ENCODE results near the gene PLEKHG4.

Gene PLEKHG4

GRCh38 chr16:67247192-67248072 lies 31.9 kb upstream of the PLEKHG4 start, which contains the start of gene FHOD1:
Gene FHOD1 (minus strand): TSS chr16:67247481. CDS start chr16:67247410, 71 bp downstream.
- Histone ChIP-seq H3K27me3 (ENCODE audit: control insufficient read depth, insufficient read depth, low read length) (peaks cover 23% of the 10 kb centered on the region), H3K4me1 (ENCODE audit: control insufficient read depth, insufficient read depth, low read length) (peaks cover 13% of the 10 kb centered on the region), H3K4me3 (ENCODE audit: low read depth, low read length) (peak within 1 kb of the TSS; percentile 84), H3K9me3 (ENCODE audit: control insufficient read depth, insufficient read depth, low read length) (no peaks in the 10 kb centered on the region), H3K9ac (ENCODE audit: low read depth, low read length) (peak within 1 kb of the TSS; percentile 76), H3K36me3 (ENCODE audit: control insufficient read depth, insufficient read depth, low read length) (no peaks in the 10 kb centered on the region)

- H3K36me3 ChIP-seq (ENCODE audit: control insufficient read depth, insufficient read depth, low read length), result no peaks in the 10 kb centered on the region
- H3K4me1 ChIP-seq (ENCODE audit: control insufficient read depth, insufficient read depth, low read length), result peaks cover 13% of the 10 kb centered on the region
- H3K27me3 ChIP-seq (ENCODE audit: control insufficient read depth, insufficient read depth, low read length), result peaks cover 23% of the 10 kb centered on the region
- H3K4me3 ChIP-seq (ENCODE audit: low read depth, low read length), result peak overlapping the region; percentile 70
- H3K9ac ChIP-seq (ENCODE audit: low read depth, low read length), result no peak overlapping the region
- no peaks in the 10 kb centered on the region for H3K9me3 ChIP-seq (ENCODE audit: control insufficient read depth, insufficient read depth, low read length)
Measured at GRCh38 chr16:67248073-67248400, 31.3 kb upstream of the PLEKHG4 start.

GRCh38 chr16:67248401-67249177 lies 30.7 kb upstream of the PLEKHG4 start, which contains the start of gene SLC9A5:
Gene SLC9A5 (plus strand): TSS chr16:67248979. CDS start chr16:67249015, 36 bp downstream.
- H3K4me1 ChIP-seq (ENCODE audit: control insufficient read depth, insufficient read depth, low read length), result peaks cover 13% of the 10 kb centered on the region

GRCh38 chr16:67249178-67250044 lies 29.9 kb upstream of the PLEKHG4 start:
- no peak overlapping the region for H3K9ac ChIP-seq (ENCODE audit: low read depth, low read length)
- peaks cover 13% of the 10 kb centered on the region for H3K4me1 ChIP-seq (ENCODE audit: control insufficient read depth, insufficient read depth, low read length)

More at GRCh38 chr16:67248401-67249177, 30.7 kb upstream of the PLEKHG4 start, which contains the start of gene SLC9A5:
- H3K27me3 ChIP-seq (ENCODE audit: control insufficient read depth, insufficient read depth, low read length), result peaks cover 23% of the 10 kb centered on the region
- no peaks in the 10 kb centered on the region for H3K36me3 ChIP-seq (ENCODE audit: control insufficient read depth, insufficient read depth, low read length)
- H3K9ac ChIP-seq (ENCODE audit: low read depth, low read length), result no peak within 1 kb of the TSS
- peak within 1 kb of the TSS; percentile 70 for H3K4me3 ChIP-seq (ENCODE audit: low read depth, low read length)
- no peaks in the 10 kb centered on the region for H3K9me3 ChIP-seq (ENCODE audit: control insufficient read depth, insufficient read depth, low read length)

GRCh38 chr16:67250045-67250327 lies 29.3 kb upstream of the PLEKHG4 start:
- Histone ChIP-seq H3K9ac (ENCODE audit: low read depth, low read length) (no peak overlapping the region), H3K4me1 (ENCODE audit: control insufficient read depth, insufficient read depth, low read length) (peaks cover 9% of the 10 kb centered on the region), H3K9me3 (ENCODE audit: control insufficient read depth, insufficient read depth, low read length) (no peaks in the 10 kb centered on the region), H3K36me3 (ENCODE audit: control insufficient read depth, insufficient read depth, low read length) (no peaks in the 10 kb centered on the region), H3K4me3 (ENCODE audit: low read depth, low read length) (peak overlapping the region; percentile 70), H3K27me3 (ENCODE audit: control insufficient read depth, insufficient read depth, low read length) (peaks cover 23% of the 10 kb centered on the region)

More at GRCh38 chr16:67249178-67250044, 29.9 kb upstream of the PLEKHG4 start:
- H3K9me3 ChIP-seq (ENCODE audit: control insufficient read depth, insufficient read depth, low read length), result no peaks in the 10 kb centered on the region
- H3K36me3 ChIP-seq (ENCODE audit: control insufficient read depth, insufficient read depth, low read length), result no peaks in the 10 kb centered on the region
- peak overlapping the region; percentile 70 for H3K4me3 ChIP-seq (ENCODE audit: low read depth, low read length)
- H3K27me3 ChIP-seq (ENCODE audit: control insufficient read depth, insufficient read depth, low read length), result peaks cover 23% of the 10 kb centered on the region

GRCh38 chr16:67252609-67253497 lies 26.5 kb upstream of the PLEKHG4 start:
- H3K4me3 ChIP-seq (ENCODE audit: low read depth, low read length), result no peak overlapping the region
- H3K4me1 ChIP-seq (ENCODE audit: control insufficient read depth, insufficient read depth, low read length), result peaks cover 3% of the 10 kb centered on the region
- H3K9me3 ChIP-seq (ENCODE audit: control insufficient read depth, insufficient read depth, low read length), result no peaks in the 10 kb centered on the region
- H3K36me3 ChIP-seq (ENCODE audit: control insufficient read depth, insufficient read depth, low read length), result peaks cover 2% of the 10 kb centered on the region
- H3K27me3 ChIP-seq (ENCODE audit: control insufficient read depth, insufficient read depth, low read length), result peaks cover 23% of the 10 kb centered on the region
- no peak overlapping the region for H3K9ac ChIP-seq (ENCODE audit: low read depth, low read length)

GRCh38 chr16:67254801-67255552 lies 24.4 kb upstream of the PLEKHG4 start:
- Histone ChIP-seq H3K9ac (ENCODE audit: low read depth, low read length) (no peak overlapping the region), H3K4me1 (ENCODE audit: control insufficient read depth, insufficient read depth, low read length) (no peaks in the 10 kb centered on the region)

GRCh38 chr16:67255553-67256221 lies 23.6 kb upstream of the PLEKHG4 start:
- peaks cover 3% of the 10 kb centered on the region for H3K27me3 ChIP-seq (ENCODE audit: control insufficient read depth, insufficient read depth, low read length)

More at GRCh38 chr16:67254801-67255552, 24.4 kb upstream of the PLEKHG4 start:
- no peaks in the 10 kb centered on the region for H3K9me3 ChIP-seq (ENCODE audit: control insufficient read depth, insufficient read depth, low read length)
- peaks cover 2% of the 10 kb centered on the region for H3K36me3 ChIP-seq (ENCODE audit: control insufficient read depth, insufficient read depth, low read length)
- peaks cover 8% of the 10 kb centered on the region for H3K27me3 ChIP-seq (ENCODE audit: control insufficient read depth, insufficient read depth, low read length)
- no peak overlapping the region for H3K4me3 ChIP-seq (ENCODE audit: low read depth, low read length)

GRCh38 chr16:67256701-67257230 lies 22.6 kb upstream of the PLEKHG4 start:
- peak overlapping the region; percentile 12 for H3K9ac ChIP-seq (ENCODE audit: low read depth, low read length)
- no peaks in the 10 kb centered on the region for H3K4me1 ChIP-seq (ENCODE audit: control insufficient read depth, insufficient read depth, low read length)
- H3K4me3 ChIP-seq (ENCODE audit: low read depth, low read length), result no peak overlapping the region
- no peaks in the 10 kb centered on the region for H3K27me3 ChIP-seq (ENCODE audit: control insufficient read depth, insufficient read depth, low read length)
- H3K9me3 ChIP-seq (ENCODE audit: control insufficient read depth, insufficient read depth, low read length), result no peaks in the 10 kb centered on the region
- peaks cover 2% of the 10 kb centered on the region for H3K36me3 ChIP-seq (ENCODE audit: control insufficient read depth, insufficient read depth, low read length)

More at GRCh38 chr16:67255553-67256221, 23.6 kb upstream of the PLEKHG4 start:
- no peak overlapping the region for H3K4me3 ChIP-seq (ENCODE audit: low read depth, low read length)
- peaks cover 2% of the 10 kb centered on the region for H3K36me3 ChIP-seq (ENCODE audit: control insufficient read depth, insufficient read depth, low read length)
- H3K4me1 ChIP-seq (ENCODE audit: control insufficient read depth, insufficient read depth, low read length), result no peaks in the 10 kb centered on the region
- no peak overlapping the region for H3K9ac ChIP-seq (ENCODE audit: low read depth, low read length)
- H3K9me3 ChIP-seq (ENCODE audit: control insufficient read depth, insufficient read depth, low read length), result no peaks in the 10 kb centered on the region

All from iPS-15b (cell line).